Measurements from ENCODE around the gene FAM124B.

The FAM124B gene

GRCh38 chr2:224345492-224345891 is 56.4 kb downstream of the FAM124B start:
- Histone ChIP-seq H4K20me1 (ENCODE audit: insufficient read depth, low read length, poor library complexity, severe bottlenecking) (no peaks in the 10 kb centered on the region), H3K9me2 (replicated peaks; ENCODE audit: low read depth, low read length) (no peaks in the 10 kb centered on the region), H3K36me3 (ENCODE audit: insufficient read depth, low read length) (no peaks in the 10 kb centered on the region), H3K4me2 (ENCODE audit: low read depth, low read length, poor library complexity, severe bottlenecking) (no peak overlapping the region), H3F3A (ENCODE audit: low read depth) (no peaks in the 10 kb centered on the region), H3K79me2 (ENCODE audit: insufficient read depth, low read length) (no peaks in the 10 kb centered on the region), H3K4me3 (ENCODE audit: low read length, poor library complexity, severe bottlenecking) (no peak overlapping the region), H3K9ac (ENCODE audit: low read depth, low read length, poor library complexity, severe bottlenecking) (no peak overlapping the region), H3K27me3 (ENCODE audit: insufficient read depth, low read length, poor library complexity, severe bottlenecking) (no peaks in the 10 kb centered on the region), H3K4me1 (ENCODE audit: insufficient read depth, low read length, poor library complexity, severe bottlenecking) (no peaks in the 10 kb centered on the region), H2AFZ (ENCODE audit: low read length) (no peak overlapping the region), H3K9me3 (ENCODE audit: insufficient read depth, low read depth, low read length) (no peaks in the 10 kb centered on the region)
- TF ChIP-seq CTCF (conservative IDR thresholded peaks at IDR 0.05; ENCODE audit: low read length) (no peak), EZH2phosphoT487 (IDR thresholded peaks at IDR 0.05; ENCODE audit: borderline replicate concordance) (no peak)

- Histone ChIP-seq H4K20me1 (ENCODE audit: insufficient read depth, low read length, poor library complexity, severe bottlenecking) (no peaks in the 10 kb centered on the region), H2AFZ (ENCODE audit: low read length) (no peak overlapping the region), H3K9me3 (ENCODE audit: insufficient read depth, low read depth, low read length) (no peaks in the 10 kb centered on the region), H3K9me2 (replicated peaks; ENCODE audit: low read depth, low read length) (no peaks in the 10 kb centered on the region), H3K4me2 (ENCODE audit: low read depth, low read length, poor library complexity, severe bottlenecking) (no peak overlapping the region), H3K36me3 (ENCODE audit: insufficient read depth, low read length) (no peaks in the 10 kb centered on the region), H3K4me3 (ENCODE audit: low read length, poor library complexity, severe bottlenecking) (no peak overlapping the region), H3K27me3 (ENCODE audit: insufficient read depth, low read length, poor library complexity, severe bottlenecking) (no peaks in the 10 kb centered on the region), H3K4me1 (ENCODE audit: insufficient read depth, low read length, poor library complexity, severe bottlenecking) (no peaks in the 10 kb centered on the region), H3F3A (ENCODE audit: low read depth) (no peaks in the 10 kb centered on the region), H3K9ac (ENCODE audit: low read depth, low read length, poor library complexity, severe bottlenecking) (no peak overlapping the region), H3K79me2 (ENCODE audit: insufficient read depth, low read length) (no peaks in the 10 kb centered on the region)
- TF ChIP-seq EZH2phosphoT487 (IDR thresholded peaks at IDR 0.05; ENCODE audit: borderline replicate concordance) (no peak), CTCF (conservative IDR thresholded peaks at IDR 0.05; ENCODE audit: low read length) (no peak)
These were observed 58.7 kb downstream of the FAM124B start for GRCh38 chr2:224343226-224343625.

DNA sequence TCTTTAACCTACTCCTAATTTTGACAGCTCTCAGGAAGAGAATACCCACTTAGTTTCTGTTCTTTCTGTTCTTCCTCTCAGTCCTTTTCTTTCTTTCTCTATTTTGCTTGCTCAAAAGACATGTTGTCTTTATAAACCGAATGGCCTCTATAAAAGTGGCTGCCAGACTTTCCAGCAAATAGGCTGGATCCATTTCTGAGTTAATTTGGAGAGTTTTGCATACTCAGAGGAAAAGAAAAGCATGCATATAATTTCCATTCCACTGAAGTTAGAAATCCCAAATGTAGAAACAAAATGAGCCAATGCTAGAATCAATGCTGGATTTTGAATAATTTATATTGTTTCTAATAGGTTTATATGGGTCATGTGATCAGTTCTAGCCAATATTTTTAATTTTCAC is 65.9 kb downstream of the FAM124B start:
- Histone ChIP-seq H3K9ac (ENCODE audit: low read depth, low read length, poor library complexity, severe bottlenecking) (no peak overlapping the region), H3K36me3 (ENCODE audit: insufficient read depth, low read length) (no peaks in the 10 kb centered on the region), H3K27me3 (ENCODE audit: insufficient read depth, low read length, poor library complexity, severe bottlenecking) (no peaks in the 10 kb centered on the region)

More for the DNA sequence above, 65.9 kb downstream of the FAM124B start:
- H3K4me1 ChIP-seq (ENCODE audit: insufficient read depth, low read length, poor library complexity, severe bottlenecking) = no peaks in the 10 kb centered on the region
- H2AFZ ChIP-seq (ENCODE audit: low read length) = no peak overlapping the region
- H3K79me2 ChIP-seq (ENCODE audit: insufficient read depth, low read length) = no peaks in the 10 kb centered on the region
- H3K4me3 ChIP-seq (ENCODE audit: low read length, poor library complexity, severe bottlenecking) = no peak overlapping the region
- H3F3A ChIP-seq (ENCODE audit: low read depth) = no peaks in the 10 kb centered on the region
- no peaks in the 10 kb centered on the region for H3K9me3 ChIP-seq (ENCODE audit: insufficient read depth, low read depth, low read length)
- TF ChIP-seq CTCF (conservative IDR thresholded peaks at IDR 0.05; ENCODE audit: low read length) (no peak), EZH2phosphoT487 (IDR thresholded peaks at IDR 0.05; ENCODE audit: borderline replicate concordance) (no peak)
- no peak overlapping the region for H3K4me2 ChIP-seq (ENCODE audit: low read depth, low read length, poor library complexity, severe bottlenecking)
- no peaks in the 10 kb centered on the region for H3K9me2 ChIP-seq (replicated peaks; ENCODE audit: low read depth, low read length)
- H4K20me1 ChIP-seq (ENCODE audit: insufficient read depth, low read length, poor library complexity, severe bottlenecking) = no peaks in the 10 kb centered on the region
